OCI-LY1 (cell line): ENCODE data around the gene FAF1.

Source experiments
- H2AFZ ChIP-seq: fragments of 200-600 bp; sonication (generic), shearing (Covaris generic); 2 replicates; pipeline ENCODE4 v1.6.0; 2014; ENCODE audit warnings: antibody characterized with exemption, mild to moderate bottlenecking, low read length
- H3F3A ChIP-seq: fragments of 200-600 bp; sonication (generic), shearing (Covaris generic); 2 replicates; pipeline ENCODE4 v1.6.0; 2014; ENCODE audit warnings: mild to moderate bottlenecking, antibody characterized with exemption, low read length, moderate library complexity; ENCODE audit not compliant: insufficient read depth
- H3K27ac ChIP-seq: fragments of 200-600 bp; sonication (generic); 2 replicates; pipeline ENCODE4 v1.5.1; 2014; ENCODE audit warnings: low read length, mixed run types, mild to moderate bottlenecking, low read depth; ENCODE audit not compliant: poor library complexity, severe bottlenecking
- H3K27me3 ChIP-seq: fragments of 200-600 bp; sonication (generic); 2 replicates; pipeline ENCODE4 v1.6.0; 2014; ENCODE audit warnings: antibody characterized with exemption, mild to moderate bottlenecking, low read length, moderate library complexity; ENCODE audit not compliant: insufficient read depth
- H3K36me3 ChIP-seq: fragments of 200-600 bp; sonication (generic); 2 replicates; pipeline ENCODE4 v1.6.1; 2014; ENCODE audit warnings: mild to moderate bottlenecking, antibody characterized with exemption, low read length, moderate library complexity, mixed read lengths; ENCODE audit not compliant: insufficient read depth
- H3K4me1 ChIP-seq: fragments of 200-600 bp; sonication (generic); 2 replicates; pipeline ENCODE4 v1.5.1; 2014; ENCODE audit warnings: mild to moderate bottlenecking, low read length, moderate library complexity; ENCODE audit not compliant: insufficient read depth, severe bottlenecking
- H3K4me2 ChIP-seq: fragments of 200-600 bp; sonication (generic), shearing (Covaris generic); 2 replicates; pipeline ENCODE4 v1.6.1; 2014; ENCODE audit warnings: low read length
- H3K4me3 ChIP-seq: fragments of 200-600 bp; sonication (generic); 2 replicates; pipeline ENCODE4 v1.5.1; 2014; ENCODE audit warnings: low read length, low read depth, mild to moderate bottlenecking, mixed read lengths; ENCODE audit not compliant: poor library complexity, severe bottlenecking
- H3K79me2 ChIP-seq: fragments of 200-600 bp; shearing (Covaris generic); 2 replicates; pipeline ENCODE4 v1.6.1; 2016; ENCODE audit warnings: mixed run types, low read length, mixed read lengths; ENCODE audit not compliant: insufficient read depth
- H3K9ac ChIP-seq: fragments of 200-600 bp; sonication (generic), shearing (Covaris generic); 2 replicates; pipeline ENCODE4 v1.6.1; 2014; ENCODE audit warnings: mild to moderate bottlenecking, low read length, mixed read lengths
- H3K9me2 ChIP-seq: fragments of 200-600 bp; sonication (generic), shearing (Covaris generic); 2 replicates; pipeline ENCODE4 v1.6.1; 2014; ENCODE audit warnings: low read depth, mild to moderate bottlenecking, low read length, mixed read lengths
- H3K9me3 ChIP-seq: fragments of 200-600 bp; shearing (Covaris generic); 2 replicates; pipeline ENCODE4 v1.6.1; 2014; ENCODE audit warnings: low read length, mixed read lengths
- H4K20me1 ChIP-seq: fragments of 200-600 bp; sonication (generic), shearing (Covaris generic); 2 replicates; pipeline ENCODE4 v1.6.0; 2016; ENCODE audit warnings: mild to moderate bottlenecking, low read length; ENCODE audit not compliant: insufficient read depth
- CTCF ChIP-seq: fragments of 200-600 bp; sonication (generic), shearing (Covaris generic); IDR thresholded peaks from 2 replicates; pipeline ENCODE4 v1.5.1; 2017; ENCODE audit warnings: mild to moderate bottlenecking, antibody characterized with exemption, low read length, moderate library complexity, mixed read lengths
- EZH2 ChIP-seq: fragments of 200-600 bp; sonication (generic), shearing (Covaris generic); IDR thresholded peaks from 2 replicates; pipeline ENCODE4 v1.8.0; 2017; ENCODE audit warnings: borderline replicate concordance, mixed run types, mild to moderate bottlenecking, antibody characterized with exemption, low read length, moderate library complexity, mixed read lengths

FAF1 gene

DNA sequence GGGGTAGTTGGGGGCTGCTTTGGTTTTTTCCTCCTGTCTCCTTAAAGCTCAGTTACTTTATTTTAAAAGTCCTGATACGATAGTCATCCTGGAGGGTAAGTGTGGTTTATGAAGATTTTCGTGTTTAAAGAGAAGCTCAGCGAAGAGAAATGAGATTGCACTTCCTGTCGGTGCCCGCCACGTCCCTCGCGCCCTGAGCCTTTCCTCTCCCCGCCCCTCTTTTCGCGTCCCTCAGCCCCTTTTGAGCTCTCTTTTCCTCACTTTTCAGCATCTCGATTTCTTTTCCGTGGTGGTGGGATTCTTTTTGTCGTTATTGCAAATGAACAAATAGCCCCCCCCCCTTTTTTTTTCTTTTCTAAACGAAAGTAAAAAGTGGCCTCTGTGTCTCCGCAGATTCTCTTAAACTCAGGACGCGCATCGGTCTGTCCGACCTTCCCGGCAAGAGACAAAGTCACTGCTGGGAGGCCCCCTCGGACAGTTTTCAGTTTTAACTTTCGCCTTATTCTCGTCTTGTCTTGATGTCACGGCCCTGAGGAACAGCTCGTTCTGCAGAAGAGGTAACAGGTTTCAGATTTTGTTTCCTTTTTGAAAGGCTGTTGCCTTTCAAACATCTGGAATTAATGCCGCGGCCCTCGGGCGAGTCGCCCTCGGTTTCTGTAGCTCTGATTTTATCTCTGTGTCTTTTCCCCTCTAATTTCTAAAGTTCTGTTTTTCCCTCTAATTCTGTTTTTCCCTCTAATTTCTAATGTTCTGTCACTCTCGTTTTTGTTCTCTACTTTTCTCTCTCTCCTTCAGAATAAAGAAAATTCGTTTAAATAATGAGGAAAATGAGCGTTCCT is 535.8 kb downstream of the FAF1 start:
- no peaks in the 10 kb centered on the region for H4K20me1 ChIP-seq
- H3K4me1 ChIP-seq: no peaks in the 10 kb centered on the region
- no peaks in the 10 kb centered on the region for H3F3A ChIP-seq
- H3K27ac ChIP-seq: no peak overlapping the region
- no peaks in the 10 kb centered on the region for H3K36me3 ChIP-seq
- H3K9me3 ChIP-seq: no peaks in the 10 kb centered on the region
- no peak overlapping the region for H3K4me2 ChIP-seq
- H3K4me3 ChIP-seq: no peak overlapping the region
- no peaks in the 10 kb centered on the region for H3K27me3 ChIP-seq
- no peaks in the 10 kb centered on the region for H3K9me2 ChIP-seq
- no peak overlapping the region for H3K9ac ChIP-seq
- H3K79me2 ChIP-seq: no peaks in the 10 kb centered on the region
- H2AFZ ChIP-seq: no peak overlapping the region
- TF ChIP-seq CTCF (no peak), EZH2 (no peak)

DNA sequence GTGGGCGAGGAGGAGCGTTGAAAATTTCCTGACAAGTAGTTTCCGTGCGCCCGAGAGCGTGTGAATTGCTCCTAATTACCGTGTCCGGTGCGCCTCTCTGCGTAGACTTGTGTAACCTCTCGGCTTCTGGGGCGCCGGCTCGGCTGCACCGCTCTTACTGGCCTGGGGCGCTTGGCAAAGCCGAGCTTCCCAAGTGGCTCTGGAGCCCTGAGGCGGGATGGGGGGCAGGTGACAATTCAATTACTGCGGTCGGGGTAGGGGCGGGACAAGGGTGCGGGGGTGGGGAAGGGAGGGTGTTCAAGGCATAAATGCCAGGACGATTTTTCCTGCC is 536.4 kb downstream of the FAF1 start:
- Histone ChIP-seq H4K20me1 (no peaks in the 10 kb centered on the region), H3K4me3 (no peak overlapping the region), H3K27ac (no peak overlapping the region), H3K9ac (no peak overlapping the region), H3K4me1 (no peaks in the 10 kb centered on the region), H3K9me2 (no peaks in the 10 kb centered on the region), H2AFZ (no peak overlapping the region), H3F3A (no peaks in the 10 kb centered on the region), H3K36me3 (no peaks in the 10 kb centered on the region), H3K4me2 (no peak overlapping the region), H3K79me2 (no peaks in the 10 kb centered on the region), H3K27me3 (no peaks in the 10 kb centered on the region), H3K9me3 (no peaks in the 10 kb centered on the region)
- TF ChIP-seq CTCF (no peak), EZH2 (no peak)

GRCh38 chr1:50422946-50423669 is 537.0 kb downstream of the FAF1 start, which contains the start of gene DMRTA2:
DMRTA2 (minus strand) TSS chr1:50423443; CDS start chr1:50421536, 1,907 bp downstream.
- Histone ChIP-seq H3K27me3 (no peaks in the 10 kb centered on the region), H3K9me2 (no peaks in the 10 kb centered on the region), H3K79me2 (no peaks in the 10 kb centered on the region), H3K9ac (no peak within 1 kb of the TSS), H3K4me1 (no peaks in the 10 kb centered on the region), H4K20me1 (no peaks in the 10 kb centered on the region), H3K4me2 (no peak within 1 kb of the TSS), H3K36me3 (no peaks in the 10 kb centered on the region), H3K4me3 (no peak within 1 kb of the TSS), H3K9me3 (no peaks in the 10 kb centered on the region), H3F3A (no peaks in the 10 kb centered on the region), H2AFZ (no peak within 1 kb of the TSS), H3K27ac (no peak within 1 kb of the TSS)
- TF ChIP-seq EZH2: no peak
- no peak for TF ChIP-seq CTCF
